AG10803 (cell line): ENCODE data around the gene TARS2.

ENCODE experiments used
- DNase-seq: peaks from one replicate; pipeline ENCODE4 v3.0.0; 2010; ENCODE audit warnings: low read depth
- H3K4me3 ChIP-seq: 2 replicates; pipeline ENCODE4 v1.5.1; 2011; ENCODE audit warnings: mild to moderate bottlenecking, low read length, control low read depth
- TF ChIP-seq, protein P1 (sequence below): conservative IDR thresholded peaks from 2 replicates; pipeline ENCODE4 v1.5.1; 2011; ENCODE audit warnings: mild to moderate bottlenecking, low read length, control low read depth, inconsistent platforms

Gene TARS2

GRCh38 chr1:150557065-150557600, 69.9 kb downstream of the TARS2 start:
- DNase-seq, result no peak
- no peak overlapping the region for H3K4me3 ChIP-seq
- TF ChIP-seq, protein P1, sequence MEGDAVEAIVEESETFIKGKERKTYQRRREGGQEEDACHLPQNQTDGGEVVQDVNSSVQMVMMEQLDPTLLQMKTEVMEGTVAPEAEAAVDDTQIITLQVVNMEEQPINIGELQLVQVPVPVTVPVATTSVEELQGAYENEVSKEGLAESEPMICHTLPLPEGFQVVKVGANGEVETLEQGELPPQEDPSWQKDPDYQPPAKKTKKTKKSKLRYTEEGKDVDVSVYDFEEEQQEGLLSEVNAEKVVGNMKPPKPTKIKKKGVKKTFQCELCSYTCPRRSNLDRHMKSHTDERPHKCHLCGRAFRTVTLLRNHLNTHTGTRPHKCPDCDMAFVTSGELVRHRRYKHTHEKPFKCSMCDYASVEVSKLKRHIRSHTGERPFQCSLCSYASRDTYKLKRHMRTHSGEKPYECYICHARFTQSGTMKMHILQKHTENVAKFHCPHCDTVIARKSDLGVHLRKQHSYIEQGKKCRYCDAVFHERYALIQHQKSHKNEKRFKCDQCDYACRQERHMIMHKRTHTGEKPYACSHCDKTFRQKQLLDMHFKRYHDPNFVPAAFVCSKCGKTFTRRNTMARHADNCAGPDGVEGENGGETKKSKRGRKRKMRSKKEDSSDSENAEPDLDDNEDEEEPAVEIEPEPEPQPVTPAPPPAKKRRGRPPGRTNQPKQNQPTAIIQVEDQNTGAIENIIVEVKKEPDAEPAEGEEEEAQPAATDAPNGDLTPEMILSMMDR, result no peak
